ENCODE results near the gene HOXD3. TPM values are rescaled to one million over a fixed set of nuclear protein-coding genes. Genes with fewer than 3 reads are reported as not detected.

Gene HOXD3
- total RNA-seq, 1 experiment from 2014 or later = not detected

- peak; percentile 73 for TF ChIP-seq FOXP4 (CRISPR knock-in tag; IDR thresholded peaks at IDR 0.05)
- TF ChIP-seq NFATC4 (CRISPR knock-in tag; IDR thresholded peaks at IDR 0.05) = no peak
- no peak for TF ChIP-seq ZNF281 (CRISPR knock-in tag; IDR thresholded peaks at IDR 0.05)
- TF ChIP-seq ZNF416 (CRISPR knock-in tag; IDR thresholded peaks at IDR 0.05) = no peak
- peak; percentile 83 for TF ChIP-seq FOXP1 (CRISPR knock-in tag; IDR thresholded peaks at IDR 0.05; ENCODE audit: borderline replicate concordance)
- TF ChIP-seq STAT6 (CRISPR knock-in tag; conservative IDR thresholded peaks at IDR 0.05; ENCODE audit: low read depth) = no peak
- TF ChIP-seq HMGA2 (CRISPR knock-in tag; IDR thresholded peaks at IDR 0.05) = no peak
- TF ChIP-seq SMAD4 (CRISPR knock-in tag; IDR thresholded peaks at IDR 0.05) = no peak
- no peak for TF ChIP-seq ARID4B (CRISPR knock-in tag; IDR thresholded peaks at IDR 0.05; ENCODE audit: borderline replicate concordance)
- peak; percentile 87 for TF ChIP-seq USF1 (CRISPR knock-in tag; IDR thresholded peaks at IDR 0.05)
- no peak for TF ChIP-seq EMX1 (CRISPR knock-in tag; IDR thresholded peaks at IDR 0.05)
- no peak for TF ChIP-seq ZNF121 (CRISPR knock-in tag; IDR thresholded peaks at IDR 0.05)
- no peak for TF ChIP-seq ZNF671 (CRISPR knock-in tag; IDR thresholded peaks at IDR 0.05)
- peak; percentile 59; the same call in 1 of the 2 replicates for TF ChIP-seq ATF2 (CRISPR knock-in tag; IDR thresholded peaks at IDR 0.05; ENCODE audit: borderline replicate concordance, low read depth)
- no peak for TF ChIP-seq ERG (CRISPR knock-in tag; IDR thresholded peaks at IDR 0.05)
- no peak for TF ChIP-seq TP53 (CRISPR knock-in tag; IDR thresholded peaks at IDR 0.05)
- 0 out of 2 replicates have a peak, but pooled peaks have one; percentile 34 for TF ChIP-seq ZBTB21 (CRISPR knock-in tag; IDR thresholded peaks at IDR 0.05; ENCODE audit: borderline replicate concordance)
- no peak for TF ChIP-seq GTF2I (CRISPR knock-in tag; conservative IDR thresholded peaks at IDR 0.05)
- TF ChIP-seq JAZF1 (CRISPR knock-in tag; IDR thresholded peaks at IDR 0.05) = no peak
- TF ChIP-seq NR3C1 (CRISPR knock-in tag; conservative IDR thresholded peaks at IDR 0.05; ENCODE audit: low read depth) = no peak
- no peak for TF ChIP-seq SOX15 (CRISPR knock-in tag; IDR thresholded peaks at IDR 0.05)
- no peak for TF ChIP-seq ZSCAN18 (CRISPR knock-in tag; IDR thresholded peaks at IDR 0.05)
- TF ChIP-seq NR1H2 (CRISPR knock-in tag; IDR thresholded peaks at IDR 0.05) = no peak
Measured at GRCh38 chr2:176171351-176172006, 14.4 kb downstream of the HOXD3 start (continued).

Measured in WTC11 (cell line).